Gastrocnemius medialis (tissue), 4 donors: Measurements from ENCODE around the gene RELL1. TPM values are rescaled to one million over a fixed set of nuclear protein-coding genes. Genes with fewer than 3 reads are reported as not detected.

Experiments used
- ATAC-seq, 2 donors: fragments of 150-250 bp; one replicate each; pipeline ENCODE4 v1.9.1; 2016
- DNase-seq, 2 donors: peaks; one replicate each; pipeline ENCODE4 v3.0.0-alpha.2; 2019
- H3K27ac ChIP-seq, 4 donors: fragments of 200-600 bp; sonication (generic); 1 replicate in 1 of 4; 2 replicates in 3 of 4; pipeline ENCODE4 v1.5.1; 2016 to 2018; ENCODE audit warnings: mild to moderate bottlenecking in 2 of 4, moderate library complexity in 1 of 4
- H3K27me3 ChIP-seq, 3 donors: fragments of 200-600 bp; sonication (generic) in 2 of 3; 1 replicate in 1 of 3; 2 replicates in 2 of 3; pipeline versions ENCODE4 v1.5.1 to v1.6.0; 2016 to 2019; ENCODE audit warnings: mild to moderate bottlenecking in 1 of 3, moderate library complexity in 1 of 3
- H3K36me3 ChIP-seq, 2 donors: fragments of 200-600 bp; sonication (generic) in 1 of 2; one replicate each; pipeline ENCODE4 v1.5.1; 2017 to 2018
- H3K4me1 ChIP-seq, 2 donors: fragments of 200-600 bp; sonication (generic) in 1 of 2; one replicate each; pipeline ENCODE4 v1.5.1; 2016 to 2017; ENCODE audit warnings: mild to moderate bottlenecking in 2 of 2
- H3K4me3 ChIP-seq, 4 donors: fragments of 200-600 bp; sonication (generic) in 3 of 4; 1 replicate in 1 of 4; 2 replicates in 3 of 4; pipeline ENCODE4 v1.5.1; 2016 to 2019; ENCODE audit warnings: mild to moderate bottlenecking in 2 of 4
- H3K9me3 ChIP-seq, 3 donors: fragments of 200-600 bp; sonication (generic) in 2 of 3; 1 replicate in 1 of 3; 2 replicates in 2 of 3; pipeline ENCODE4 v1.5.1; 2016 to 2019
- POLR2A ChIP-seq, 2 donors: fragments of 450-650 bp; IDR thresholded peaks; one replicate each; pipeline ENCODE4 v1.6.1; 2017; ENCODE audit warnings: antibody characterized with exemption in 2 of 2, mild to moderate bottlenecking in 2 of 2, moderate library complexity in 2 of 2
- in situ Hi-C, 4 donors: fragments of 200-750 bp; cut with MboI; loops; one replicate each; pipeline versions ENCODE4 v1.15.0 to v1.8.0; 2017; ENCODE audit warnings: low sequenced_read_pairs in 4 of 4
- intact Hi-C: fragments of 100-400 bp; cut with DNase I; formaldehyde crosslinking; loops from one replicate; pipeline ENCODE4 v1.15.1; 2023; ENCODE audit warnings: low total_unique reads
- total RNA-seq, 4 donors: library from RNA; depleted of rRNA; stranded (reverse); fragments of >200 nt; gene quantifications; one replicate each; pipeline versions ENCODE4 v1.1.0 to v1.2.3, GENCODE V29; 2016
- TF ChIP-seq, protein P1 (sequence below), 5 experiments: fragments of 450-650 bp in 3 of 5; fragments of 200-600 bp in 2 of 5; sonication (generic) in 2 of 5; IDR thresholded peaks in 4 of 5; conservative IDR thresholded peaks in 1 of 5; 1 replicate in 4 of 5; 2 replicates in 1 of 5; pipeline ENCODE4 v1.5.1; 2016 to 2019; ENCODE audit warnings: antibody characterized with exemption in 5 of 5, mild to moderate bottlenecking in 3 of 5, moderate library complexity in 3 of 5

RELL1 gene
- total RNA-seq, 4 donors from 2014 or later, result 13.7 to 36.3 (median 27.8) TPM

DNA sequence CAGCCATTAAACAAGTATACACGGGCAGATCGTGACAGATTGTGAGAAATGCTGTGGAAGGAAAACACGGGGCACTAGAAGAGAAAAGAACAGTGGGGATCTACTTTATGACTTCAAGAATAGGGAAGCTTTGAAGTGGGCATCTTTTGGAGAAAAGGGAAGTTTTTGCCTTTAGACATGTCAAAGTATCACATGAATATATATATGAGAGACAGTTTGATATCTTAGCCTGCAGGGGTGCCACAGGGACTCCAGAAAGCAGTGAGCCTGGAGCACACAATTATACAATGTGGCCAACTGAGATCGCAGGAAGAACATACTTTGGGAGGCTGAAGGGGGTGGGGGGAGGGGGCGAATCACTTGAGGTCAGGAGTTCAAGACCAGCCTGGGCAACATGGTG lies 35.7 kb downstream of the RELL1 start:
- peaks cover 0 to 19% of the 10 kb centered on the region in 2 donors for H3K36me3 ChIP-seq
- DNase-seq (no peak), ATAC-seq (no peak)
- H3K27ac ChIP-seq, result peak overlapping the region in 1 of 4 donors; percentile 83
- H3K4me1 ChIP-seq, result peaks cover 30 to 51% of the 10 kb centered on the region in 2 donors
- no peaks in the 10 kb centered on the region for H3K27me3 ChIP-seq
- intact Hi-C loops (no loop called here), in situ Hi-C loops (no loop called here)
- H3K9me3 ChIP-seq, result no peaks in the 10 kb centered on the region
- TF ChIP-seq, protein P1, sequence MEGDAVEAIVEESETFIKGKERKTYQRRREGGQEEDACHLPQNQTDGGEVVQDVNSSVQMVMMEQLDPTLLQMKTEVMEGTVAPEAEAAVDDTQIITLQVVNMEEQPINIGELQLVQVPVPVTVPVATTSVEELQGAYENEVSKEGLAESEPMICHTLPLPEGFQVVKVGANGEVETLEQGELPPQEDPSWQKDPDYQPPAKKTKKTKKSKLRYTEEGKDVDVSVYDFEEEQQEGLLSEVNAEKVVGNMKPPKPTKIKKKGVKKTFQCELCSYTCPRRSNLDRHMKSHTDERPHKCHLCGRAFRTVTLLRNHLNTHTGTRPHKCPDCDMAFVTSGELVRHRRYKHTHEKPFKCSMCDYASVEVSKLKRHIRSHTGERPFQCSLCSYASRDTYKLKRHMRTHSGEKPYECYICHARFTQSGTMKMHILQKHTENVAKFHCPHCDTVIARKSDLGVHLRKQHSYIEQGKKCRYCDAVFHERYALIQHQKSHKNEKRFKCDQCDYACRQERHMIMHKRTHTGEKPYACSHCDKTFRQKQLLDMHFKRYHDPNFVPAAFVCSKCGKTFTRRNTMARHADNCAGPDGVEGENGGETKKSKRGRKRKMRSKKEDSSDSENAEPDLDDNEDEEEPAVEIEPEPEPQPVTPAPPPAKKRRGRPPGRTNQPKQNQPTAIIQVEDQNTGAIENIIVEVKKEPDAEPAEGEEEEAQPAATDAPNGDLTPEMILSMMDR (IDR thresholded peaks at IDR 0.05 in 4 of 5, conservative IDR thresholded peaks at IDR 0.05 in 1 of 5), result no peak
- no peak for TF ChIP-seq POLR2A (IDR thresholded peaks at IDR 0.05)
- H3K4me3 ChIP-seq, result no peak overlapping the region

DNA sequence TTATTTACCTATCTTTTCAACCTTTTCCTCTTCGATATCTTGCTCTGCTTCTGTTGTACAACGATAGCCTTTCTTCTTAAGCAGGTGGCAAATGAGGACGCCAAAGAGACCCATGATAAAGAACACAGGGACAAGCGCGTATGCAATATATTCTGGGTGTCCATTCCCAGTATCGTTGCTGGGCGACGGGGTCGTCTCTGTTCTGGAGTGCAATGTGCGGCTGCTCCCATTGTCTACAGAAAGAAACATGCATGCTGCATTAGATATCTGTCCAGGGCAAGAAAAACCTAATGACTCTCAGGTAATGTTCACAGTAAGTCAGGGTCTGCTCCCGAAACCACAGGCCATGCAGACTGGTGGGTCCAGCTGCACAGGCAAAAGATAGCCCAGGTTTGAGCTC lies 36.9 kb downstream of the RELL1 start:
- H3K9me3 ChIP-seq, result no peaks in the 10 kb centered on the region
- intact Hi-C loops, result loop anchor here (2.0 kb wide), 1 partner anchor 20 kb away; no protein-coding TSS in a partner anchor

DNA sequence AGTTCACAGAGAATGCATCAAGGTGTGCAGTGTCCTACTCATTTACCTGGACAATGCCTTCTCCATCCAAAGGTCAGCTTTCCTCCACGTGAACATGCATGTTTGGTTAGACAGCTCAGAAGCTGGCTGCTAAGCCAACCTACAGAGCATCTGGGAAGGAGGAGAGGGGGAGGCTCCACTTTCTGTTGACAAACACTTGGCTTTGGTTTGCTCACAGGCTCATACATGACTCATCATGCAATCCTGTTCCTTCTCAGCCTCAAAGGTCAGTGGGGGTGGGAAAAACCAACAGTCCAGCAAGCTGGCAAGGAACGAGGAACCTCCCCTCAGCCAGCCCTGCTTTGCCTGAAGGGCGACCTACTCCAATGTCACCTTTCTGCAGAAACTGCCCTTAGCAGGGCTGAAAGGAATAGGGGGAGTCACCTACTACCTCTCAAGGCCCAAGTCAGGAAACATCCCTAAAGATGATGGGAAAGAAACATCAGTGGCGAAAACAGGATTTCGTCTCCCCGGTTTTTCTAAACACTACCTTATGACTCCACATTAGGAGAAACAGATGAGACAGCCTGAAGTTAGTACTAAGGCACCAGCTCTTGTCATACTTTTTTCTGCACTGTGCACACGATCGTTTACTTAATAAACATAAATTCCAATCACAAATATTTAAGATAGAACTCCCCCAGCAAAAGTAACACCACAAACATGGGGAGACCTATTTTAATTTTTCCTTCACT lies 37.9 kb downstream of the RELL1 start:
- H3K36me3 ChIP-seq, result peaks cover 0 to 19% of the 10 kb centered on the region in 2 donors
- H3K27ac ChIP-seq, result peak overlapping the region; percentile 67 to 83 (median 77)
- ATAC-seq (peak; percentile 99 to 100), DNase-seq (peak; percentile 85 to 91)
- intact Hi-C loops (loop anchor here (1.0 to 2.0 kb wide), 2 partner anchors 19 to 38 kb away; partner anchors contain the start of gene RELL1), in situ Hi-C loops (no loop called here)
- no peaks in the 10 kb centered on the region for H3K9me3 ChIP-seq
- no peaks in the 10 kb centered on the region for H3K27me3 ChIP-seq
- peaks cover 17 to 35% of the 10 kb centered on the region in 2 donors for H3K4me1 ChIP-seq
- no peak for TF ChIP-seq POLR2A (IDR thresholded peaks at IDR 0.05)
- TF ChIP-seq, protein P1 (IDR thresholded peaks at IDR 0.05 in 4 of 5, conservative IDR thresholded peaks at IDR 0.05 in 1 of 5), result no peak
- no peak overlapping the region for H3K4me3 ChIP-seq

More for the DNA sequence above, 36.9 kb downstream of the RELL1 start:
- Histone ChIP-seq H3K27ac (peak overlapping the region; percentile 67 to 83 (median 77)), H3K4me3 (no peak overlapping the region), H3K4me1 (peaks cover 25 to 43% of the 10 kb centered on the region in 2 donors), H3K36me3 (peaks cover 0 to 19% of the 10 kb centered on the region in 2 donors), H3K27me3 (no peaks in the 10 kb centered on the region)
- TF ChIP-seq, protein P1 (IDR thresholded peaks at IDR 0.05 in 4 of 5, conservative IDR thresholded peaks at IDR 0.05 in 1 of 5), result no peak
- no peak for TF ChIP-seq POLR2A (IDR thresholded peaks at IDR 0.05)
- DNase-seq (no peak), ATAC-seq (no peak)
- in situ Hi-C loops, result no loop called here

DNA sequence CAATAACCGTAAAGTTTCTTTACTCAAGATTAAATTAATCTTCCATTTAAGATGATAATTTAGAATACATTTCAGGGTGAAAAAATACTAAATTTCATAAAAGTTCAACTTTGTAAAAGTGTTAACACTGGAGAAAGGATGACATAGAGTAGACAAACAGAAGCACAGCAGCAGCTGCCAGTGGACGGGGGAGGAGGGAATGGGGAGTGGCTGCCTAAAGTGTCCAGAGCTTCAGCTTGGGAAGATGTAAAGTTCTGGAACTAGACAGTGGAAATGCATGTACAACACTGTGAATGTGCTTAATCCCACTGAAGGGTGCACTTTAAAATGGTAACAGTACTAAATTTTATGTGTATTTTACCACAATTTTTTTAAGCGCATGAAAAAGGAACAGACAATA lies 39.9 kb downstream of the RELL1 start:
- TF ChIP-seq POLR2A (IDR thresholded peaks at IDR 0.05), result no peak
- TF ChIP-seq, protein P1 (IDR thresholded peaks at IDR 0.05 in 4 of 5, conservative IDR thresholded peaks at IDR 0.05 in 1 of 5), result no peak
- H3K4me1 ChIP-seq, result peaks cover 17 to 34% of the 10 kb centered on the region in 2 donors
- intact Hi-C loops (no loop called here), in situ Hi-C loops (no loop called here)
- peaks cover 0 to 19% of the 10 kb centered on the region in 2 donors for H3K36me3 ChIP-seq
- H3K27ac ChIP-seq, result peak overlapping the region in 2 of 4 donors; percentile 8 to 67
- ATAC-seq (no peak), DNase-seq (no peak)
- no peaks in the 10 kb centered on the region for H3K9me3 ChIP-seq
- no peak overlapping the region for H3K4me3 ChIP-seq
- no peaks in the 10 kb centered on the region for H3K27me3 ChIP-seq
